ENCODE data around the gene KCTD2. TPM values are rescaled to one million over a fixed set of nuclear protein-coding genes. Genes with fewer than 3 reads are reported as not detected.

Gene KCTD2
- total and polyA plus RNA-seq, 2 of the 13 experiments (the other 11 are each of a cell fraction or from before 2014, with no cell fraction given), result 28.3 to 32.6 TPM

- in situ Hi-C loops (cut with HindIII; ENCODE audit: extremely low pct_ligation_motif_present, low pct_unique_long_range_greater_than_20kb), result no loop called here
- no peak for TF ChIP-seq U2AF2 (IDR thresholded peaks at IDR 0.05; ENCODE audit: low read depth, low read length)
- TF ChIP-seq ZNF839 (CRISPR knock-in tag; IDR thresholded peaks at IDR 0.05; ENCODE audit: borderline replicate concordance), result no peak
- TF ChIP-seq, protein P1, sequence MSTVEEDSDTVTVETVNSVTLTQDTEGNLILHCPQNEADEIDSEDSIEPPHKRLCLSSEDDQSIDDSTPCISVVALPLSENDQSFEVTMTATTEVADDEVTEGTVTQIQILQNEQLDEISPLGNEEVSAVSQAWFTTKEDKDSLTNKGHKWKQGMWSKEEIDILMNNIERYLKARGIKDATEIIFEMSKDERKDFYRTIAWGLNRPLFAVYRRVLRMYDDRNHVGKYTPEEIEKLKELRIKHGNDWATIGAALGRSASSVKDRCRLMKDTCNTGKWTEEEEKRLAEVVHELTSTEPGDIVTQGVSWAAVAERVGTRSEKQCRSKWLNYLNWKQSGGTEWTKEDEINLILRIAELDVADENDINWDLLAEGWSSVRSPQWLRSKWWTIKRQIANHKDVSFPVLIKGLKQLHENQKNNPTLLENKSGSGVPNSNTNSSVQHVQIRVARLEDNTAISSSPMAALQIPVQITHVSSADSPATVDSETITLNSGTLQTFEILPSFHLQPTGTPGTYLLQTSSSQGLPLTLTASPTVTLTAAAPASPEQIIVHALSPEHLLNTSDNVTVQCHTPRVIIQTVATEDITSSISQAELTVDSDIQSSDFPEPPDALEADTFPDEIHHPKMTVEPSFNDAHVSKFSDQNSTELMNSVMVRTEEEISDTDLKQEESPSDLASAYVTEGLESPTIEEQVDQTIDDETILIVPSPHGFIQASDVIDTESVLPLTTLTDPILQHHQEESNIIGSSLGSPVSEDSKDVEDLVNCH (CRISPR knock-in tag; IDR thresholded peaks at IDR 0.05), result no peak
- no peak for TF ChIP-seq RXRA (CRISPR knock-in tag; IDR thresholded peaks at IDR 0.05)
- TF ChIP-seq GATAD2A (CRISPR knock-in tag; IDR thresholded peaks at IDR 0.05), result peak; percentile 19; the same call in 1 of the 2 replicates
- no peak for TF ChIP-seq JUN (CRISPR knock-in tag; IDR thresholded peaks at IDR 0.05)
- TF ChIP-seq HES4 (CRISPR knock-in tag; IDR thresholded peaks at IDR 0.05; ENCODE audit: borderline replicate concordance), result no peak
- peak; percentile 70; the same call in 1 of the 2 replicates for TF ChIP-seq HIC2 (CRISPR knock-in tag; IDR thresholded peaks at IDR 0.05; ENCODE audit: low read depth)
- peak; percentile 26; the same call in 1 of the 2 replicates for TF ChIP-seq CEBPB (IDR thresholded peaks at IDR 0.05; ENCODE audit: borderline replicate concordance, low read depth, low read length)
- TF ChIP-seq SMC3 (IDR thresholded peaks at IDR 0.05; ENCODE audit: low read length), result no peak
- no peak for TF ChIP-seq ZC3H4 (CRISPR knock-in tag; IDR thresholded peaks at IDR 0.05; ENCODE audit: borderline replicate concordance)
- no peak for TF ChIP-seq ZNF350 (CRISPR knock-in tag; IDR thresholded peaks at IDR 0.05; ENCODE audit: borderline replicate concordance, low read depth)
- TF ChIP-seq NR2C2 (CRISPR knock-in tag; IDR thresholded peaks at IDR 0.05; ENCODE audit: borderline replicate concordance), result no peak
- peak; percentile 26; the same call in 1 of the 2 replicates for TF ChIP-seq CEBPG (CRISPR knock-in tag; IDR thresholded peaks at IDR 0.05)
- 0 out of 2 replicates have a peak, but pooled peaks have one; percentile 12 for TF ChIP-seq HNF4A (CRISPR knock-in tag; IDR thresholded peaks at IDR 0.05)
- TF ChIP-seq RCOR2 (CRISPR knock-in tag; IDR thresholded peaks at IDR 0.05), result no peak
- TF ChIP-seq POGZ (CRISPR knock-in tag; IDR thresholded peaks at IDR 0.05), result no peak
- TF ChIP-seq SMARCC2 (IDR thresholded peaks at IDR 0.05), result no peak
- no peak for TF ChIP-seq HOXD1 (CRISPR knock-in tag; IDR thresholded peaks at IDR 0.05)
- TF ChIP-seq SIX4 (CRISPR knock-in tag; IDR thresholded peaks at IDR 0.05), result no peak
- DNase-seq (ENCODE audit: low spot score), result no peak
- Histone ChIP-seq H2AFZ (ENCODE audit: low read length) (no peak overlapping the region), H3K27ac (ENCODE audit: extremely low read length, insufficient read depth, low read length) (no peak overlapping the region), H3K9ac (ENCODE audit: insufficient read depth, low read depth, low read length) (peak overlapping the region; percentile 92), H3K4me1 (ENCODE audit: insufficient read depth, low read length) (peaks cover 29% of the 10 kb centered on the region), H3K4me3 (replicated peaks in 1 of 3; ENCODE audit: insufficient read depth in 1 of 3, low read depth in 2 of 3, low read length in 3 of 3) (peak overlapping the region; percentile 75 to 98 (median 90)), H4K20me1 (ENCODE audit: insufficient read depth, low read length) (no peaks in the 10 kb centered on the region; the same call in 1 of the 2 replicates), H3K27me3 (ENCODE audit: control insufficient read depth in 1 of 2, insufficient read depth in 2 of 2, low read length in 2 of 2) (no peaks in the 10 kb centered on the region; a peak in 1 of 5 replicates), H3K79me2 (ENCODE audit: insufficient read depth, low read length) (peaks cover 29% of the 10 kb centered on the region), H3K36me3 (replicated peaks in 1 of 2; ENCODE audit: control insufficient read depth in 1 of 2, insufficient read depth in 2 of 2, low read length in 2 of 2) (peaks cover 7 to 25% of the 10 kb centered on the region in 2 experiments; a peak in 4 of 5 replicates), H3K4me2 (ENCODE audit: low read depth, low read length) (peak overlapping the region; percentile 93), H3K9me3 (ENCODE audit: low read length) (no peaks in the 10 kb centered on the region)
- intact Hi-C loops (cut with micrococcal nuclease; ENCODE audit: unreplicated experiment), result loop anchor here (5.0 kb wide), 1 partner anchor 39 kb away; the partner anchor contains the start of gene SLC16A5
- ChIA-PET POLR2A (interaction anchor here (0.5 to 4.8 kb wide), 12 partner anchors 13 to 106 kb away, joined by 3 to 76 read pairs (median 6); partner anchors contain the start of genes ARMC7, MRPL58 and NT5C), CTCF (ENCODE audit: low intra/inter-chr PET ratio, low total read pairs) (no interaction called here)
- TSS peak; percentile 58 for BruUV-seq (replicated peaks)
- WGBS (ENCODE audit: low lambda C conversion rate), result 41% methylated on average over 5 of the region's 5 CpGs
- ATAC-seq, result no peak
- FAIRE-seq, result peak; percentile 4
These were observed 1.3 kb downstream of the KCTD2 start for GRCh38 chr17:75048249-75048878.

Data from HepG2 (cell line).